ENCODE measurements around the gene TOP1. TPM values are rescaled to one million over a fixed set of nuclear protein-coding genes. Genes with fewer than 3 reads are reported as not detected.

Gene TOP1
- total and polyA plus RNA-seq, 9 of the 15 experiments (the other 6 are each of a cell fraction or from before 2014, with no cell fraction given): 26.4 to 127 (median 39.6) TPM

- TF ChIP-seq REST (IDR thresholded peaks at IDR 0.05; ENCODE audit: borderline replicate concordance) (no peak), REST (CRISPR knock-in tag; IDR thresholded peaks at IDR 0.05; ENCODE audit: low read depth) (no peak), TRIM25 (IDR thresholded peaks at IDR 0.05; ENCODE audit: borderline replicate concordance) (no peak), ZNF12 (CRISPR knock-in tag; IDR thresholded peaks at IDR 0.05) (no peak), TCFL5 (CRISPR knock-in tag; conservative IDR thresholded peaks at IDR 0.05) (no peak), NELFE (IDR thresholded peaks at IDR 0.05; ENCODE audit: insufficient read depth, insufficient read length) (no peak), ETV6 (IDR thresholded peaks at IDR 0.05; ENCODE audit: borderline replicate concordance in 1 of 2, low read depth in 2 of 2, low read length in 1 of 2) (no peak), ETV6 (CRISPR knock-in tag; IDR thresholded peaks at IDR 0.05; ENCODE audit: borderline replicate concordance) (no peak), NFYB (IDR thresholded peaks at IDR 0.05; ENCODE audit: extremely low read depth, insufficient read length) (no peak), MTF1 (CRISPR knock-in tag; IDR thresholded peaks at IDR 0.05; ENCODE audit: borderline replicate concordance) (no peak), ZBTB33 (CRISPR knock-in tag; IDR thresholded peaks at IDR 0.05) (no peak), ZNF445 (CRISPR knock-in tag; IDR thresholded peaks at IDR 0.05; ENCODE audit: low read depth) (no peak), PML (IDR thresholded peaks at IDR 0.05; ENCODE audit: low read length) (no peak), PRPF4 (IDR thresholded peaks at IDR 0.05; ENCODE audit: insufficient read depth, low read depth, low read length, poor library complexity, severe bottlenecking) (no peak), YBX1 (IDR thresholded peaks at IDR 0.05) (no peak), ZNF561 (CRISPR knock-in tag; conservative IDR thresholded peaks at IDR 0.05) (no peak), CXXC5 (CRISPR knock-in tag; IDR thresholded peaks at IDR 0.05) (no peak), SUPT5H (IDR thresholded peaks at IDR 0.05) (no peak)
These were observed 122.0 kb downstream of the TOP1 start (continued) for GRCh38 chr20:41150664-41151063.
